Small intestine (tissue), 16 donors: ENCODE data around the gene CPTP. TPM values are rescaled to one million over a fixed set of nuclear protein-coding genes. Genes with fewer than 3 reads are reported as not detected.

Experiments
- DNase-seq, 2 donors: peaks; one replicate each; pipeline versions ENCODE4 v3.0.0 to v3.0.0-alpha.2; 2013
- FAIRE-seq: peaks from 2 replicates; lab custom pipeline; 2012; peaks lifted over from hg19 to GRCh38; lab: Jason Lieb, UNC
- H3K27ac ChIP-seq, 3 donors: one replicate each; pipeline ENCODE4 v1.5.1; 2013; ENCODE audit warnings: low read length in 2 of 3, mild to moderate bottlenecking in 2 of 3, control low read depth in 1 of 3, inconsistent platforms in 1 of 3, low read depth in 1 of 3, moderate library complexity in 1 of 3
- H3K27me3 ChIP-seq, 3 donors: one replicate each; pipeline ENCODE4 v1.6.1; 2013; ENCODE audit warnings: low read length in 3 of 3, inconsistent platforms in 1 of 3; ENCODE audit not compliant: control insufficient read depth in 3 of 3, insufficient read depth in 3 of 3
- H3K36me3 ChIP-seq, 3 donors: one replicate each; pipeline ENCODE4 v1.6.1; 2013; ENCODE audit warnings: low read length in 3 of 3, inconsistent platforms in 1 of 3, low read depth in 1 of 3, mild to moderate bottlenecking in 1 of 3, moderate library complexity in 1 of 3; ENCODE audit not compliant: control insufficient read depth in 3 of 3, insufficient read depth in 2 of 3
- H3K4me1 ChIP-seq, 3 donors: one replicate each; pipeline ENCODE4 v1.6.1; 2013; ENCODE audit warnings: low read length in 2 of 3, inconsistent platforms in 1 of 3, low read depth in 1 of 3, mild to moderate bottlenecking in 1 of 3, moderate library complexity in 1 of 3; ENCODE audit not compliant: control insufficient read depth in 3 of 3, insufficient read depth in 2 of 3
- H3K4me3 ChIP-seq, 3 donors: one replicate each; pipeline ENCODE4 v1.5.1; 2013; ENCODE audit warnings: low read length in 3 of 3, control low read depth in 1 of 3, inconsistent platforms in 1 of 3, low read depth in 1 of 3, mild to moderate bottlenecking in 1 of 3, moderate library complexity in 1 of 3
- H3K9me3 ChIP-seq, 2 donors: one replicate each; pipeline ENCODE4 v1.6.1; 2013; ENCODE audit warnings: low read depth in 1 of 2, low read length in 1 of 2; ENCODE audit not compliant: control insufficient read depth in 2 of 2, insufficient read depth in 1 of 2
- whole genome bisulfite sequencing, 3 donors: extraction: QIAGEN DNeasy Blood & Tissue Kit; methylation state at CpG; one replicate each; pipeline ENCODE4 v1.1.7; 2013; 5-methylcytosine and 5-hydroxymethylcytosine counted together
- long read RNA-seq, 10 donors: transcript quantifications; one replicate each; lab custom pipeline, GENCODE V29; 2026
- polyA plus RNA-seq, 4 donors: library from polyadenylated mRNA; stranded (reverse) in 3 of 4; unstranded in 1 of 4; fragments of 200-250 nt in 3 of 4; fragments of 120-200 nt in 1 of 4; gene quantifications; one replicate each; pipeline versions ENCODE4 v1.2.1 to v1.2.3, GENCODE V29; 2013
- donor health status: healthy with polysubstance abuse.
- donor health status: control.
- donor health status: control.
- donor health status: Bipolar disorder and iron deficiency.
- donor health status: healthy.

CPTP gene
- polyA plus RNA-seq, result 10 to 100 TPM; 18.5 to 71.3 (median 45.1) TPM
- long read RNA-seq, donor 1, result 0 reads
- long read RNA-seq, donor 2, partial matches to known transcripts, result 0 of 5 reads
- long read RNA-seq, donor 2, other reads (novel, unspliced or antisense), result 0 of 5 reads
- long read RNA-seq, donor 3, partial matches to known transcripts, result 0 of 4 reads
- long read RNA-seq, donor 3, other reads (novel, unspliced or antisense), result 0 of 4 reads
- long read RNA-seq, donor 4, result 0 reads
- long read RNA-seq, donor 5, partial matches to known transcripts, result 0 of 1 reads
- long read RNA-seq, donor 5, other reads (novel, unspliced or antisense), result 0 of 1 reads
- long read RNA-seq, donor 6, partial matches to known transcripts, result 0 of 3 reads
- long read RNA-seq, donor 6, other reads (novel, unspliced or antisense), result 0 of 3 reads
- long read RNA-seq, donor 7, result 0 reads
- long read RNA-seq, donor 8, partial matches to known transcripts, result 0 of 2 reads
- long read RNA-seq, donor 8, other reads (novel, unspliced or antisense), result 0 of 2 reads
- long read RNA-seq, donor 9, partial matches to known transcripts, result 0 of 3 reads
- long read RNA-seq, donor 9, other reads (novel, unspliced or antisense), result 0 of 3 reads
- long read RNA-seq, donor 10, transcript CPTP-201 (3 exons, 2,190 nt), result major isoform, 5 of 8 reads
- long read RNA-seq, donor 10, partial matches to known transcripts, result 0 of 8 reads
- long read RNA-seq, donor 10, other reads (novel, unspliced or antisense), result 0 of 8 reads

DNA sequence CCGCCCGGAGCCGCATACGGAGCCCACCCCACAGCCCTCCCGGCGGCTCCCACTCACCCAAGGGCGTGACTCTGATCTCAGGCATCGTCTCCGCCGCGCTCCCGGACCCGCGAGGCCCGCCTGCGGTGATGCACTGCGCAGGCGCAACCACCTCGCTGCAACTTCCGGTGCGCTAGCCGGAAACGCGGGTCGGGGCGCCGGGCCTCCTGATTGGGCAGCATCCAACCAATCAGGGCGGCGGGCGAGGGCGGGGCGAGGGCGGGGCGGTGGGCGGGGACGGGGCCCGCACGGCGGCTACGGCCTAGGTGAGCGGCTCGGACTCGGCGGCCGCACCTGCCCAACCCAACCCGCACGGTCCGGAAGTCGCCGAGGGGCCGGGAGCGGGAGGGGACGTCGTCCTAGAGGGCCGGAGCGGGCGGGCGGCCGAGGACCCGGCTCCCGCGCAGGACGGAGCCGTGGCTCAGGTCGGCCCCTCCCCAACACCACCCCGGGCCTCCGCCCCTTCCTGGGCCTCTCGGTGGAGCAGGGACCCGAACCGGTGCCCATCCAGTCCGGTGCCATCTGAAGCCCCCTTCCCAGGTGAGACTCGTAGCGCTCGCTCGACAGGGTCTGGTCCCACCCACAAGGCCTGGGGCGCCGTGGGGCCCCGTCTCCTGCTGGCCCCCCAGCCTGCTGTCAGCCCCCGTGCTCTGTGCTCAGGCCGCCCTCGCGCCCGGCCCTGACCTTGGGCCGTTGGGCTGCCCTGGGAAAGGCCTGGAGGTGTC is at the start of gene CPTP, which contains the start of gene INTS11:
Gene CPTP, plus strand, starts transcription at position 279 of the 764 bp plus-strand sequence. CDS start 2,109 bp downstream, outside the sequence.
Gene INTS11, minus strand, starts transcription at position 137 of the 764 bp plus-strand sequence. Its CDS starts 52 bp downstream, at position 85.
- no peak for FAIRE-seq
- no peaks in the 10 kb centered on the region for H3K27me3 ChIP-seq
- peak within 1 kb of the TSS; percentile 61 to 84 (median 78) for H3K4me3 ChIP-seq
- WGBS, 3 donors, result 0 to 4% (median 0%) methylated on average over 55 to 84 of the region's 84 CpGs
- peak within 1 kb of the TSS; percentile 36 to 85 (median 73) for H3K27ac ChIP-seq
- DNase-seq, result peak; percentile 94 to 96
- H3K36me3 ChIP-seq, result peaks cover under 1 to 73% (median 3%) of the 10 kb centered on the region in 3 donors
- H3K9me3 ChIP-seq, result no peaks in the 10 kb centered on the region
- H3K4me1 ChIP-seq, result peaks cover 0 to 20% (median 6%) of the 10 kb centered on the region in 3 donors

DNA sequence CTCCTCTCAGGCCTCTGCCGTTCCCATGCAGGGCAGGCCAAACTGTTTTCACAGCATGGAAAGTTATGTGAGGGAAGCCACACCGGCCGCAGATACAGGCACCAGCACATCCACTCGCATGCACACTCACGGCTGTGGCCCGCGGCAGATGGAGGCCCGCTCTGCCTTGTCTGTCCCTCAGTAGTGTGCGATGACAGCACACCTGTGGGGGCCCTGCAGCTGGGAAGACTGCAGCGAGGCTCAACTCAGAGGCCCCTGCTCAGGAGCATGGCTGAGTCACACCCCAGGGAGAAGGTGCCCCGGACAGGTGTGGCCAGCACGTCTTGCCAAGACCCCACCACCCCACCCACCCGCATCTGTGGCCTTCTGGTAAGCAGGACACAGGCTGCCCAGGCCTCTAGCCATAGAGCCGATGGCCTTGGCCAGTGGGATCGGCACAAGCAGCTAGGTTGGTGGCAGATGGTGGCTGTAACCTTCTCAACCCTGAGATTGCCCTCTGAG is 49.6 kb upstream of the CPTP start:
- H3K36me3 ChIP-seq, result peaks cover 0 to 22% (median 0%) of the 10 kb centered on the region in 3 donors
- no peaks in the 10 kb centered on the region for H3K9me3 ChIP-seq
- peaks cover 3 to 30% (median 10%) of the 10 kb centered on the region in 3 donors for H3K4me1 ChIP-seq
- FAIRE-seq (no peak), DNase-seq (no peak)
- no peak overlapping the region for H3K4me3 ChIP-seq
- H3K27ac ChIP-seq, result no peak overlapping the region
- WGBS, 3 donors, result 83 to 89% (median 86%) methylated on average over 12 to 15 of the region's 15 CpGs
- H3K27me3 ChIP-seq, result no peaks in the 10 kb centered on the region

DNA sequence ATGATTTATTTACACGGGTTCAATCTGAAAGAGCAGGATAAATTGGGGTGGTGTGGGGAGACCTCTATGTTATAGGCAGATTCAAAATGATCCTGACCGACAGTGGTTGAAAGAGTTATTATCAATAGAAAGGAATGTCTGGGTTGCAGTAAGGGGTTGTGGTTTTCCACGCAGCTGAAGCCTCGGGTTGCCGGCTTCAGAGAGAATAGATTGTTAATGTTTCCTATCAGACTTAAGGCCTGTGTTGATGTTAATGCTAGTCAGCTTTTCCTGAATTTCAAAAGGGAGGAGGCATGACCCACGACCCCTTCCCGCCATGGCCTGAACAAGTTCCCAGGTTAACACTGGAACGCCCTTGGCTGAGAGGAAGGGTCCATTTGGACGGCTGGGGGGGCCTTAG is 48.8 kb upstream of the CPTP start:
- DNase-seq (no peak), FAIRE-seq (no peak)
- WGBS, 3 donors, result 74 to 83% (median 79%) methylated on average over 9 of the region's 9 CpGs
- H3K4me1 ChIP-seq, result peaks cover 2 to 31% (median 10%) of the 10 kb centered on the region in 3 donors
- no peak overlapping the region for H3K4me3 ChIP-seq
- H3K9me3 ChIP-seq, result no peaks in the 10 kb centered on the region
- no peaks in the 10 kb centered on the region for H3K27me3 ChIP-seq
- H3K27ac ChIP-seq, result no peak overlapping the region
- peaks cover 0 to 13% (median 0%) of the 10 kb centered on the region in 3 donors for H3K36me3 ChIP-seq

DNA sequence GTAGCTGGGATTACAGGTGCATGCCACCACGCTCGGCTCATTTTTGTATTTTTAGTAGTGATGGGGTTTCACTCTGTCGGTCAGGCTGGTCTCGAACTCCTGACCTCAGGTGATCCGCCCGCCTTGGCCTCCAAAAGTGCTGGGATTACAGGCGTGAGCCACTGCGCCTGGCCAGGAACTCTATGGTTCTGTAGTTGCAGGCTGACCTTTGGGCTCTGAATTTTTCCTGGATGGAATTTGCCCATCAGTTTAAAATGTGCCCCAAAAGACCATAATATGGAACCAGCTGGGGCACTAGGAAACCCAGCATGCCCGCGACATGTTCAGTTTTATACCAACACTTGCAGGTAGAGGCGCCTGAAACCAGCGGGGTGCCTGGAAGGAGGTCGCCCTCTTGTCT is 46.0 kb upstream of the CPTP start:
- Histone ChIP-seq H3K9me3 (no peaks in the 10 kb centered on the region), H3K4me1 (peaks cover 2 to 32% (median 3%) of the 10 kb centered on the region in 3 donors), H3K27ac (no peak overlapping the region), H3K36me3 (no peaks in the 10 kb centered on the region), H3K27me3 (no peaks in the 10 kb centered on the region), H3K4me3 (no peak overlapping the region)
- WGBS, 3 donors, result 37 to 71% (median 56%) methylated on average over 13 of the region's 13 CpGs
- FAIRE-seq (no peak), DNase-seq (peak in 1 of 2 donors; percentile 59)

DNA sequence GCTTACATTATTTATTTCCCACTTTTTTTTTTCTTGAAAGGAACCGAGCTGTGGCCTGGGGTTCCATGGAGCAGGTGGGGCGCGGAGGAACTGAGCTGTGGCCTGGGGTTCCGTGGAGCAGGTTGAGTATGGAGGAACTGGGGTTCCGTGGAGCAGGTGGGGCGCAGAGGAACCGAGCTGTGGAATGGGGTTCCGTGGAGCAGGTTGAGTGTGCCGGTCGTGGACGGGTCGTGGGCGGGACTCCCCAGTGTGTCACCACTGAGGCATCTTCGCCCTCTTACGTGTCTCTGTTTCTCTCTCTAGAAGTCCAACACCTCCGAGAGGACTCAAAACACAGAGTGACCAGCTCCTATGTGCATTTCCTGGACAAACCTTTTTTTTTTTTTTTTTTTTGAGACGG is 45.6 kb upstream of the CPTP start:
- no peaks in the 10 kb centered on the region for H3K36me3 ChIP-seq
- no peaks in the 10 kb centered on the region for H3K27me3 ChIP-seq
- H3K4me3 ChIP-seq, result no peak overlapping the region
- H3K4me1 ChIP-seq, result peaks cover 2 to 31% (median 3%) of the 10 kb centered on the region in 3 donors
- 83 to 88% (median 86%) methylated on average over 15 to 16 of the region's 17 CpGs for WGBS, 3 donors
- H3K9me3 ChIP-seq, result no peaks in the 10 kb centered on the region
- no peak for FAIRE-seq
- DNase-seq, result no peak
- H3K27ac ChIP-seq, result no peak overlapping the region

DNA sequence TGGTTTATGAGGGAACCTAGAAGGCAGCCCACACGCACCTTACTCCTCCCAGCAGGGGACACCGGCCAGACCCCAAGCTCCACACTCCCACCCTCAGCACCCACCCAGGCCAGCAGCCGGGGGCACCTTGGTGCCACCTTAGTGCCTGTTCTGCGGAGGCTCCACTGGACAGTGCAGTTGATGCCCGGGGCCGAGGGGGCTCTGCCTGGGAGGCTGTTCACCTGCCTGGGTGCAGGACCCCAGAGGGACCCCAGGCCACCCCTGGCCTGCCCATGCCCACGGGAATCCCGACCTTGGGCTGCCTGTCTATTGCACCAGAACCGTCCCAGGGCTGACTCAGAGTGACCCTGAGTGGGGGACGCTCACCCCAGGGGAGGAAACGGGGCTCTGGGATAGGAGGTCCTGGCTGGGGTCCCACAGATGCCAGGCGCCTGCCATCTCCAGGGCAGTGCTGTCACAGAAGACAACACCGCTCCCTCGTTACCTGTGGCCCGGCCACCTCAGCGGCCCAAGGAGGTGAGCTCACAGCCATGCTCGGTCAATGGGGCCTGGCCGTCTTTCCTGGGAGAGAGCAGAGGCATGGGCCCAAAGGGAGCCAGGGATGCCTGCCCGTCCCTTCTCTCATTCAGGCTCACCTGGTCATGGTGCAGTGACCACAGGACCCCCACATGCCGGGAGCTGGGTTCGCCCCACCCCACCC is 43.7 kb upstream of the CPTP start:
- Histone ChIP-seq H3K27me3 (no peaks in the 10 kb centered on the region), H3K27ac (peak overlapping the region; percentile 83 to 97 (median 92)), H3K36me3 (no peaks in the 10 kb centered on the region), H3K9me3 (no peaks in the 10 kb centered on the region), H3K4me3 (no peak overlapping the region), H3K4me1 (peaks cover 2 to 24% (median 3%) of the 10 kb centered on the region in 3 donors)
- DNase-seq (no peak), FAIRE-seq (no peak)
- WGBS, 3 donors, result 77 to 87% (median 82%) methylated on average over 20 to 21 of the region's 21 CpGs

DNA sequence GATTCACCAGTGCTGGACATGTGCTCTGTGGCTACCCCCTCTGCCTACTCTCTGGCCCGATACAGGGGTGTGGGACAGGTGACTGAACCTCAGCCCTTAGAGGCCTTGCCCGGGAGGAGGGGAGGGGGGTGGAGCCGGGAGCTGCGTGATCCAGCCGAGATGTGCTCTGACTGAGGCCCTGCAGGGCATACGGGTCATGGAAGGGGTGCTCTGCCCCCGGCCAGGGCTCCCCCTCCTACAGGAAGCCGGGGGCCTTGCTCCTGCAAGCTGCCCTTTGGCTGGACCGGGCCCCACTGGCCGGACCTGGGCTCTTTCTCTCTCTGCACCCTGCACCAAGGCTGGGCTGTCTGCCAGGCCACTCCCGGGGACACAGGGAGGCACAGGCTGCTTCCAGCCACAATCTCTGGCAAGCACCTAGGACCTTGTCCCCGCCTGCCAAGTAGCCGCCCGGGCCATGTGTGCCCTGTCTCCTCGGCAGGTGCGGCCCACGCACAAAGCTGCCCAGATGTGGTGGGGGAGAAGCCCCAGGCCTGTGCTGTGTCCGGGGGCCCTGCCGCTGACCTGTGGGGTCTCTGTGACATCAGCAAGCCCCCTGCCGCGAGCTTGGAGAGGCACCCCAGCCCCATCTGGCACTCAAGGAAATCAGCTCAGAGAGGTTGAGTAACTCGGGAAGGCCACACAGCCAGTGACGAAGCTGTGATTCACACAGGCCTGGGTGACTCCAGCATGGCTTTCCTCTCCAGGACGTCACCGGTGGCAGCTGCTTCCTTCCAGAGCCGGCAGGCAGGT is 42.9 kb upstream of the CPTP start:
- Histone ChIP-seq H3K4me1 (peaks cover 2 to 25% (median 3%) of the 10 kb centered on the region in 3 donors), H3K27ac (peak overlapping the region; percentile 83 to 97 (median 92)), H3K36me3 (no peaks in the 10 kb centered on the region), H3K9me3 (no peaks in the 10 kb centered on the region), H3K27me3 (peaks cover 0 to 6% (median 0%) of the 10 kb centered on the region in 3 donors), H3K4me3 (no peak overlapping the region)
- FAIRE-seq (no peak), DNase-seq (peak; percentile 90 to 98)
- WGBS, 3 donors, result 12 to 45% (median 19%) methylated on average over 23 to 26 of the region's 26 CpGs
